NCI-H2081 treated with DMSO at 0.1 percent for 48 hours (cell line): ENCODE measurements around the gene LIMA1.
A peak's percentile ranks its signal among the peaks of the same experiment; 100 is the strongest.
"Not testable (repeated sequence)": the region's sequence is repeated elsewhere in the genome, so short reads cannot be mapped to it uniquely, and the experiment has no call there.

Source experiments
- DNase-seq: peaks from one replicate; lab custom pipeline; 2025; lab: John Stamatoyannopoulos, UW

Gene LIMA1

GRCh38 chr12:50247665-50248064 lies 35.7 kb downstream of the LIMA1 start:
- not testable (repeated sequence) for DNase-seq

DNA sequence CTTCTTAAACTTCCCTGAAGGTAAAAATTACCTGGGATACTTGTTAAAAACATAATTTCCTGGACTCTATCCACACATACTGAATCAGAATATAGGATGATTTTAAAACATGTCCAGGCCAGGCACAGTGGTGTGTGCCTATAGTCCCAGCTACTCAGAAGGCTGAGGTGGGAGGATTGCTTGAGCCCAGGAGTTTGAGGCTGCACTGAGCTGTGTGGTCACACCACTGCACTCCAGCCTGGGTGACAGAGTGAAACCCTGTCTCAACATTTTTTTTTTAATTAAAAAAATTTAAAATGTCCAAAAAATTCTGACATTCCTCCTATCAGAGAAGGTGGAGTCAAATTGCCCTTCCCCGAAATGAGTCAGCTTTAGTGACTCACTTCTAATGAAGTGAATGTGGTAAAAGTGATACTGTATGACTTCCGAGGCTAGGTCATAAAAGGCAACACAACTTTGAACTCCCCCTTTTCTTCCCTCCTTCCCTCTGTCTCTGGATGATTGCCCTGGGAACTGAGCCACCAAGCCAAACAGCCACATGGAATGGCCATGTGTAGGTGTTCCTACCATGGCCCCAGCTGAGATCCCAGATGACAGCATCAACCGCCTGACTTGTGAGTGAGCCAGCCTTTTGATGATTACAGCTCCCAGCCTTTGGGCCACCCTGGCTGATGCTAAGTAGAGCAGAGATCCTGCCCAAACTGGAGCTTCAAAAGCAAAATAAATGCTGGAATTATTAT lies 36.3 kb downstream of the LIMA1 start:
- DNase-seq = no peak

GRCh38 chr12:50246197-50246865 lies 37.0 kb downstream of the LIMA1 start:
- no peak for DNase-seq

- no peak for DNase-seq
These were observed 39.8 kb downstream of the LIMA1 start for GRCh38 chr12:50243507-50243906.

- DNase-seq = no peak
These were observed 40.5 kb downstream of the LIMA1 start for GRCh38 chr12:50242751-50243191.

- DNase-seq = peak; percentile 8
These were observed 42.1 kb downstream of the LIMA1 start for GRCh38 chr12:50241178-50241577.

DNA sequence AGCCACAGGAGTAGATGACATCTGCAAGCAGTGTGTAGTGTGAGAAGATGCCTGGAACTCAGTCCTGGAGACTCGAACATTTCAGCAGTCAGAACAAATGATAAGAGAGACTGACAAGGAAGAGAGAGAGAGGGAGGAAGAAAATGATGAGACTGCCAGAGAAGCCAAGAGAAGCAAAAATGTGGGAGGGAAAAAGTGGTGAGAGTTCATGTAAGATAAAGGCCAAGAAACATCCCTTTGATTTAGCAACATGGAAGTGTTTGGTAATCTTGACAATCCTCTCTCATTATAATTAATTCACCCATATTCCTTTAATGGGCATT lies 42.6 kb downstream of the LIMA1 start:
- no peak for DNase-seq

- no peak for DNase-seq
These were observed 43.1 kb downstream of the LIMA1 start for GRCh38 chr12:50240096-50240791.

DNA sequence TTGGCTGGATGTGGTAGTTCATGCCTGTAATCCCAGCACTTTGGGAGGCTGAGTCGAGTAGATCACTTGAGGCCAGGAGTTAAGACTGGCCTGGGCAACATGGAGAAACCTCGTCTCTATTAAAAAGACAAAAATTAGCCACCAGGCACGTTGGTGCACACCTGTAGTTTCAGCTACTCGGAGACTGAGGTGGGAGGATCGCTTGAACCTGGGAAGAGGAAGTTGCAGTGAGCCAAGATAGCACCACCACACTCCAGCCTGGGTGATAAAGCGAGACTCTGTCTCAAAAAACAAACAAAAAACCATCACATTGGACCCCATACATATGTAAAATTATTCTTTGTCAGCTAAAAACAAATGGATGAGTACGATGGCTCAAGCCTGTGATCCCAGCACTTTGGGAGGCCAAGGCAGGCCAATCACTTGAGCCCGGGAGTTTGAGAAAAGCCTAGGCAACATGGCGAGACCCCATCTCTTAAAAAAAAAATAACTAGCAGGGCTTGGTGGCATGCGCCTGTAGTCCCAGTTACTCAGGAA lies 43.9 kb downstream of the LIMA1 start:
- DNase-seq = no peak

- DNase-seq = no peak
These were observed 49.0 kb downstream of the LIMA1 start for GRCh38 chr12:50234347-50234746.

GRCh38 chr12:50232771-50233209 lies 50.5 kb downstream of the LIMA1 start:
- DNase-seq = no peak

DNA sequence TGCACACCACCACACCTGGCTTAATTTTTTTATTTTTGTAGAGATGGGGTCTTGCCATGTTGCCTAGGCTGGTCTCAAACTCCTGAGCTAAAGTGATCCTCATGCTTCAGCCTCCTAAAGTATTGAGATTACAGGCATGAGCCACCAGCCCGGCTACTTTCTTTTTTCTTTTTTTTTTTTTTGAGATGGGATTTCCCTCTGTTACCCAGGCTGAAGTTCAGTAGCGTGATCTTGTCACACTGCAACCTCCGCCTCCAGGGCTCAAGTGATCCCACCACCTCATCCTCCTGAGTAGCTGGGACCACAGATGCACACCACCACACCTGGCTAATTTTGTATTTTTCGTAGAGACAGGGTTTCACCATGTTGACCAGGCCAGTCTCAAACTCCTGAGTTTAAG lies 51.1 kb downstream of the LIMA1 start:
- no peak for DNase-seq

DNA sequence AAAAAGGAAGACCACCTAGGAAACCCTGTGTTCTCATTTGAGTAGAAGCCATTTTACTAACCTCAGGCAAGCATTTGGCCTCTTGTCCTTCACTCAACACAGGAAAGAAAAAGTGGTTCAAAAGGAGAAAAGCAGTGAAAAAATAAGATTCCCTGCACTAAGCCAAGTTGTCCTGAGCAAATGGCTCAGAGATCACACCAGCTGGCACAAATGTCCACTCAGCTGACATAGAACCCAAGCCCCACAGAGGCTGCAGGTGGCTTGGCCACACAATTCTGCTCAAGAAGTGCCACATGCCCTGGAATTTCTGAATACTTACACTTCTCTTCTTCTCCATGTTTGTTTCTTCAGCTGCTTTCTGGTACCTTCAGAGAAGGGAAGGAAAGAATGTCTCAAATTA lies 52.0 kb downstream of the LIMA1 start:
- no peak for DNase-seq

DNA sequence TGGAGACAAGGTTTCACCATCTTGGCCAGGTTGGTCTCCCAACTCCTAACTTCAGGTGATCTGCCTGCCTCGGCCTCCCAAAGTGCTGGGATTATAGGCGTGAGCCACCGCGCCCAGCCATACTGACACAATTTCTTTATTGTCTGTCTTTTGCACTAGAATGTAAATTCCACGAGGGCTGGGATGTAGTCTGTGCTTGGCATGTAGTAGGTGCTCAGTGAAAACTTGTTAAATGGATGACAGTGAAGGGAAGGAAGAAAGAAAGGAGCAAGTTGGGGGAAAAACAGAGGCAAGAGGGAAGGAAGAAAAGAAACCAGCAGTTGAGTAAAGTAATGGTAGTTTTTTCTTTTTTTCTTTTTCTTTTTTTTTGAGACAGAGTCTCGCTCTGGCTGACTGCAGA lies 53.1 kb downstream of the LIMA1 start:
- no peak for DNase-seq

- no peak for DNase-seq
These were observed 59.2 kb downstream of the LIMA1 start for GRCh38 chr12:50224026-50224692.

- DNase-seq = peak; percentile 11
These were observed 61.0 kb downstream of the LIMA1 start for GRCh38 chr12:50222275-50222783.

DNA sequence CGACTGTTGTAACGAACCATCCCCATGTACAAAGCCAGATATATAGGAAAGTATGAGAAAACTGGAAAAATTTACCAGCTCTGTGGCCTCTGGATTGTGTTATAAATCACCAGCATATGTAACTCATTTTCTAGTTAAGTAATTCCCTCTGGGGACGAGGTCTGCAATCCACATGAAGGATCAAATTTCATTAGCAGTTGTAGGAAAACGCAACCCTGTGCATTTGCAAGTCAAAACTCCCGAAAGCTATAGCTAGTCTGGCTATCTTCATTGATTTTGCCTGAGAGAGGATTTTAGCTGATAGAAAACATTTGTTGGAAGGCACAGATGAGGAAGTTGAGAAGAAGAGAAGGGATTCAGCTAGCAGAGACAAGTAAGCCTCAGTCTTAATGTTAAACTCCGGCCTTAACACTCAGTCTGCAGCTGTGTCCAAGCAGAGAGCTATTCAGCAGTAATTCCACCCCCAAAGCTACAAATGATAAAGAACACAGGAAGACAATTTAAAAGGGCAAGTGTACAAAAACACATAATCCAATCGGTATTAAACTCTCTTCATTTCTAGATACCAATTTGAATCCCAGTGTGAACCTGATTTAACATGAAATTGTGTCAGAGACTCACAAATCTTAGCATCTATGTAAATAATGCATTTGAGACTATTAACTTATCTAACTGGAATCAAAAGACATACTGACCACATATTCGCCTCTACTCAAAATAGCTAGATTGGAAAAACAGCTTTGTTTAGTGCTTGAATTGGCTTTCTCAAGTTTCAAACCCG lies 61.9 kb downstream of the LIMA1 start:
- no peak for DNase-seq

- no peak for DNase-seq
These were observed 62.8 kb downstream of the LIMA1 start for GRCh38 chr12:50220363-50220995.

DNA sequence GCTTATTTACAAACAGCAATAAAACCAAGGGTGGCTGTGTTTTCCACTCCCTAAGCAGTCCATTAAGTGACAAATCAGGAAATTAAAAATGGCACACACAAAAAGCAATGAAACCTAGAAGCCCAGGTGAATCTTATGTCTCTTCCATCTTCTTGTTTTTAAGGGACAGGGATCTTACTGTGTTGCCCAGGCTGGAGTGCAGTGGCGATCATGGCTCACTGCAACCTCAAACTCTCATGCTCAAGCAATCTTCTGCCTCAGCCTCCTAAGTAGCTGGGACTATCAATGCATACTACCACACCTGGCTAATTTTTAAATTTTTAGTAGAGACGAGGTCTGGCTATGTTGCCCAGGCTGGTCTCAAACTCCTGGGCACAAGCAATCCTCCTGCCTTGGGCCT lies 63.8 kb downstream of the LIMA1 start:
- no peak for DNase-seq

GRCh38 chr12:50219001-50219400 lies 64.3 kb downstream of the LIMA1 start:
- not testable (repeated sequence) for DNase-seq

DNA sequence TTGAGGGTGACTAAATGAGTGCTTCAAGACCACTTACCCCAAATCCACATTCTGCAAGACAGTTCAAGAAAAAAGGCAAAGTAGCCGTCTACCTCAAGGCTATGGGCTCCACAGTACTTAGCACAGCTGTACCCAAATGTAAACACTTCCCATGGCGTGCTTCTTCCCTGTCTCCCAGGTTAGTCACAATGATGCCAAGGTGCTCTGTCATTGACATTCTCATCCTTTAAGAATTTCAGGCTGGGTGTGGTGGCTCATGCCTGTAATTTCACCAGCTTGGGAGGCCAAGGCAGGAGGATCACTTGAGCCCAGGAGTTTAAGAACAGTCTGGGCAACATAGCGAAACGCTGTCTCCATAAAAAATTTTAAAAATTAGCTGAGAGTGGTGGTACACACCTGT lies 64.9 kb downstream of the LIMA1 start:
- no peak for DNase-seq
